Activated T-cell treated with anti-CD3 and anti-CD28 coated beads, Interleukin-2, amount 50 U/mL, for 24 hours (primary cell): ENCODE data around the gene OR2T2.
"Not testable (repeated sequence)": the region's sequence is repeated elsewhere in the genome, so short reads cannot be mapped to it uniquely, and the experiment has no call there.

ENCODE experiments used
- DNase-seq: peaks from one replicate; pipeline ENCODE4 v3.0.0-alpha.2; 2020
- H3K27ac Mint-ChIP-seq: 2 replicates; pipeline ENCODE4 v1.8.0; 2020; ENCODE audit warnings: mild to moderate bottlenecking, mixed read lengths
- H3K27me3 Mint-ChIP-seq: 2 replicates; pipeline ENCODE4 v1.8.0; 2020; ENCODE audit warnings: mixed read lengths
- H3K36me3 Mint-ChIP-seq: 2 replicates; pipeline ENCODE4 v1.8.0; 2020; ENCODE audit warnings: low read depth, mixed read lengths
- H3K4me1 Mint-ChIP-seq: 2 replicates; pipeline ENCODE4 v1.8.0; 2020; ENCODE audit warnings: low read depth, mixed read lengths
- H3K4me3 Mint-ChIP-seq: 2 replicates; pipeline ENCODE4 v1.8.0; 2020; ENCODE audit warnings: mild to moderate bottlenecking, moderate library complexity, mixed read lengths
- H3K9me3 Mint-ChIP-seq: 2 replicates; pipeline ENCODE4 v1.8.0; 2020; ENCODE audit warnings: mixed read lengths

Gene OR2T2

GRCh38 chr1:248481686-248482579 is 36.5 kb downstream of the OR2T2 start:
- Mint-ChIP-seq H3K27ac (peak overlapping the region; percentile 86), H3K4me3 (peak overlapping the region; percentile 65)
- not testable (repeated sequence) for H3K36me3 Mint-ChIP-seq, DNase-seq, H3K27me3 Mint-ChIP-seq, H3K4me1 Mint-ChIP-seq, H3K9me3 Mint-ChIP-seq

DNA sequence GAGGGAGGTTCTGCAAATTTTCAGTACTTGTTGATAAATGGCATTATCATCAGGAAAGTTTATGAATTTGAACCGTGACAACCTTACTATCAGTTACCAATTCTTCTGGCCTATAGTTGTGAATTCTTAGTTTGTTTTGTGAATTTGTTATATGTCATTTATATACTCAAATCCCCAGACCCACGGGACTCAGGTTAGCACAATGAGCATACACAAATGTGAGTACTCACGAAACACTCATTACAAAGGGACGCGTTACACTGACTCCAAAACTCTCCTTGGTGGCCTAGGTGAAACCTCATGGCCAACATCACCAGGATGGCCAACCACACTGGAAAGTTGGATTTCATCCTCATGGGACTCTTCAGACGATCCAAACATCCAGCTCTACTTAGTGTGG is 42.9 kb downstream of the OR2T2 start, which contains the start of gene OR2T5:
TSS of gene OR2T5 (plus strand) at position 301 of the 400 bp plus-strand sequence. CDS start at position 301, 0 bp downstream.
- H3K27me3 Mint-ChIP-seq, H3K4me3 Mint-ChIP-seq, H3K4me1 Mint-ChIP-seq, DNase-seq, H3K36me3 Mint-ChIP-seq, H3K27ac Mint-ChIP-seq, H3K9me3 Mint-ChIP-seq: not testable (repeated sequence)

DNA sequence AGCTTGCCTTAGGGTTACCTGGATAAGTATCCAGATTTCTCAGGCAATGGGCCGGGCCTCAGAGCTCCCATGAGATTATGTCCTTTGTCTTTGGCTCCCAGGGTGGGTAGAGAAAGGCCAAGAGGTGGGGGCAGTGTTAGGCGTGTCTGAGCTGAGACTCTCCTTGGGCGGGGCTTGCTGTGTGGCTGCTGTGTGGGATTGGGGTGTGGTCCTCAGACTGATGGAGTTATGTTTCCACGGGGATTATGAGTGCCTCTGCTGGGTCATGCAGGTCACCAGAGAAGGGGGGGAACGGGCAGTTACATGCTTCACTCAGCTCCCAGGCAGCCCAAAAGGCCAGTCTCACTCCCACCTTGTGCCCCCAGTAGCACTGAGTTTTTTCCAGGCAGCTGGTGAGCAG is 51.2 kb downstream of the OR2T2 start:
- H3K4me1 Mint-ChIP-seq, H3K9me3 Mint-ChIP-seq, DNase-seq, H3K27ac Mint-ChIP-seq, H3K4me3 Mint-ChIP-seq, H3K36me3 Mint-ChIP-seq, H3K27me3 Mint-ChIP-seq: not testable (repeated sequence)

- DNase-seq, H3K9me3 Mint-ChIP-seq, H3K27me3 Mint-ChIP-seq, H3K27ac Mint-ChIP-seq, H3K4me1 Mint-ChIP-seq, H3K36me3 Mint-ChIP-seq, H3K4me3 Mint-ChIP-seq: not testable (repeated sequence)
These were observed 55.0 kb downstream of the OR2T2 start for GRCh38 chr1:248500305-248501035.
